Measurements from ENCODE around the gene EIF2D.
"Not testable (repeated sequence)": the region's sequence is repeated elsewhere in the genome, so short reads cannot be mapped to it uniquely, and the experiment has no call there.

EIF2D gene

GRCh38 chr1:206586501-206587445, 25.5 kb downstream of the EIF2D start:
- DNase-seq, result no peak

GRCh38 chr1:206584683-206585082, 27.6 kb downstream of the EIF2D start:
- DNase-seq, result no peak

- DNase-seq, result peak; percentile 62
Observed at GRCh38 chr1:206583707-206584648, 28.3 kb downstream of the EIF2D start.

GRCh38 chr1:206582971-206583706, 29.1 kb downstream of the EIF2D start:
- no peak for DNase-seq

GRCh38 chr1:206582537-206582936, 29.7 kb downstream of the EIF2D start:
- DNase-seq, result no peak

- DNase-seq, result no peak
Observed at GRCh38 chr1:206581571-206581981, 30.7 kb downstream of the EIF2D start.

- not testable (repeated sequence) for DNase-seq
Observed at GRCh38 chr1:206581114-206581497, 31.2 kb downstream of the EIF2D start.

GRCh38 chr1:206580438-206581113, 31.7 kb downstream of the EIF2D start:
- DNase-seq, result no peak

GRCh38 chr1:206579747-206580437, 32.4 kb downstream of the EIF2D start:
- DNase-seq, result no peak

- DNase-seq, result no peak
Observed at GRCh38 chr1:206578978-206579374, 33.3 kb downstream of the EIF2D start.

GRCh38 chr1:206578068-206578977, 33.9 kb downstream of the EIF2D start:
- DNase-seq, result no peak

- DNase-seq, result no peak
Observed at GRCh38 chr1:206577626-206578025, 34.6 kb downstream of the EIF2D start.

- peak; percentile 28 for DNase-seq
Observed at GRCh38 chr1:206575894-206576737, 36.1 kb downstream of the EIF2D start.

GRCh38 chr1:206575165-206575893, 36.9 kb downstream of the EIF2D start:
- DNase-seq, result no peak

- DNase-seq, result no peak
Observed at GRCh38 chr1:206573762-206574161, 38.5 kb downstream of the EIF2D start.

GRCh38 chr1:206573319-206573718, 38.9 kb downstream of the EIF2D start:
- DNase-seq, result no peak

GRCh38 chr1:206572835-206573234, 39.4 kb downstream of the EIF2D start:
- DNase-seq, result no peak

- no peak for DNase-seq
Observed at GRCh38 chr1:206570529-206570928, 41.7 kb downstream of the EIF2D start.

GRCh38 chr1:206569556-206569955, 42.7 kb downstream of the EIF2D start:
- DNase-seq, result no peak

All from NCI-H2227 treated with DMSO at 0.1 percent for 48 hours (cell line).